ENCODE results near the gene ABCB1.

- TF ChIP-seq CTCF (IDR thresholded peaks at IDR 0.05): no peak
- no peak for TF ChIP-seq EZH2 (IDR thresholded peaks at IDR 0.05)
These were observed 81.9 kb downstream of the ABCB1 start for GRCh38 chr7:87518735-87519134.
